Measurements from ENCODE around the gene LY6G5B.

Gene LY6G5B

GRCh38 chr6:31663961-31664789 is 5.6 kb upstream of the LY6G5B start:
- DNase-seq: peak; percentile 9

GRCh38 chr6:31664790-31665500 is 4.8 kb upstream of the LY6G5B start, which contains the start of gene GPANK1:
TSS of gene GPANK1 (minus strand) at chr6:31664997. CDS start at chr6:31664478, 519 bp downstream.
- DNase-seq: peak; percentile 93

- peak; percentile 95 for DNase-seq
Observed at GRCh38 chr6:31665501-31666336, 4.1 kb upstream of the LY6G5B start, which contains the start of gene CSNK2B. TSS of gene CSNK2B (plus strand) at chr6:31666080. CDS start at chr6:31666832, 752 bp downstream.

- DNase-seq: no peak
Observed at GRCh38 chr6:31666337-31666965, 3.3 kb upstream of the LY6G5B start.

GRCh38 chr6:31676322-31676903 is 6.6 kb downstream of the LY6G5B start:
- DNase-seq: no peak

- no peak for DNase-seq
Observed at GRCh38 chr6:31676904-31677303, 7.1 kb downstream of the LY6G5B start.

- no peak for DNase-seq
Observed at GRCh38 chr6:31677955-31678354, 8.2 kb downstream of the LY6G5B start.

- DNase-seq: peak; percentile 85
Observed at GRCh38 chr6:31680226-31681134, 10.7 kb downstream of the LY6G5B start, which contains the start of gene LY6G5C. TSS of gene LY6G5C (minus strand) at chr6:31681067. CDS start at chr6:31680373, 694 bp downstream.

- DNase-seq: peak; percentile 45
Observed at GRCh38 chr6:31681135-31681671, 11.4 kb downstream of the LY6G5B start.

GRCh38 chr6:31683591-31683990 is 13.8 kb downstream of the LY6G5B start:
- no peak for DNase-seq

- DNase-seq: no peak
Observed at GRCh38 chr6:31686483-31686882, 16.7 kb downstream of the LY6G5B start.

- DNase-seq: no peak
Observed at GRCh38 chr6:31687321-31687720, 17.5 kb downstream of the LY6G5B start.

GRCh38 chr6:31687860-31688693 is 18.3 kb downstream of the LY6G5B start:
- DNase-seq: no peak

GRCh38 chr6:31689249-31690110 is 19.7 kb downstream of the LY6G5B start:
- DNase-seq: no peak

GRCh38 chr6:31690231-31691077 is 20.7 kb downstream of the LY6G5B start:
- no peak for DNase-seq

- no peak for DNase-seq
Observed at GRCh38 chr6:31691078-31691463, 21.3 kb downstream of the LY6G5B start.

- no peak for DNase-seq
Observed at GRCh38 chr6:31691564-31692108, 21.9 kb downstream of the LY6G5B start.

Data from DMS79 (cell line).